ENCODE results near the gene RETNLB.

DNA sequence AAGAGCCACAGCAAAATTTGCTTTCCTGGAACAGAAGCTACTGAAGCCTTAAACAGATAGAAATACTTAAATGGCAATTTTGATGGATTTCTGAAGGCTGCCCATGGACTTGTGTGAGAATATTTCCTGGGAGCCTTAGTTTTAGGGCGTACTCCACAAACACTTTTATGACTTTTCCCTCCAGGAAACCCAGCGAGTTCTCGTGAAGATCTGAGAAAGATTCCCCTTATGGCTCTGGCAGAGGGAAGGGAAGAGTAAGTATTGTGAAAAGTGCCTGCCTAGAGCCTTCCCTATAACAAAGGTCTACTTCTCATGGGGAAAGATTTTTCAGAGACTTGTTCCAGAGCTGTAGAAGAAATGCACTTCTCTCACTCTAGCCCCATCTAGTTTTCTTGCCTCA, 34.3 kb upstream of the RETNLB start:
- no peak for TF ChIP-seq SP1 (CRISPR knock-in tag; conservative IDR thresholded peaks at IDR 0.05)
- no peak for TF ChIP-seq FOXK1 (CRISPR knock-in tag; IDR thresholded peaks at IDR 0.05)
- TF ChIP-seq CTCF (IDR thresholded peaks at IDR 0.05) = no peak
- TF ChIP-seq RELA (CRISPR knock-in tag; IDR thresholded peaks at IDR 0.05; ENCODE audit: borderline replicate concordance) = no peak
- no peak for TF ChIP-seq HMGXB4 (CRISPR knock-in tag; IDR thresholded peaks at IDR 0.05)
- no peak for TF ChIP-seq CREB1 (CRISPR knock-in tag; IDR thresholded peaks at IDR 0.05)
- no peak for TF ChIP-seq NFYB (CRISPR knock-in tag; conservative IDR thresholded peaks at IDR 0.05; ENCODE audit: low read depth)
